HL-60 (cell line): ENCODE measurements around the gene PTPRG.

Experiments
- CTCF ChIP-seq: IDR thresholded peaks from one replicate; pipeline ENCODE4 v1.5.1; 2011; ENCODE audit warnings: low read length, control low read depth, inconsistent platforms; ENCODE audit not compliant: insufficient read depth
- GABPA ChIP-seq: IDR thresholded peaks from 2 replicates; pipeline ENCODE4 v1.6.1; 2012; ENCODE audit warnings: low read depth
- POLR2AphosphoS5 ChIP-seq: IDR thresholded peaks from 2 replicates; pipeline ENCODE4 v1.6.1; 2012; ENCODE audit warnings: low read depth

DNA sequence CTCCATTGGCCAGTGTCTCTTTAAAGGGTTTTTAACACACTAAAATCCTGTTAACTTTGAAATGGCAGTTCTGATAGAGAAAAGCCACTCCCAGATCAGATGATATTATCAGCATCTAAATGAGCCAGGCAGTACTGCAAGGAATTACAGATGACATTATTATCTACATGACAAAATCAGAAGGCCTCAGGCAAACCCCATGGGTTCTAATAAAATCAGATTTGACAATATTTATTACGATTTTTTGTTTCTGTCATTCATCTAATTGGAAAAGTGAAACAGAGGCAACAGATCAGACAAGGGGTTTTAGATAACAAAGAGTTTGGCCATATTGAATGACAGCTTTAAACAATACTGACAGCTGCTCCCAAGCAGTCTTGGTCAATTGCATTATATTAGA, 699.3 kb downstream of the PTPRG start:
- no peak for TF ChIP-seq CTCF
- no peak for TF ChIP-seq POLR2AphosphoS5
- TF ChIP-seq GABPA: no peak
